Stimulated activated CD4-positive, alpha-beta T cell treated with anti-CD3 and anti-CD28 coated beads, Interleukin-4, amount 100 ng/mL, for 24 hours (primary cell): Measurements from ENCODE around the gene RFXANK.
"Not testable (repeated sequence)": the region's sequence is repeated elsewhere in the genome, so short reads cannot be mapped to it uniquely, and the experiment has no call there.

Experiments used
- DNase-seq: peaks from one replicate; pipeline ENCODE4 v3.0.0-alpha.2; 2020

The RFXANK gene

GRCh38 chr19:19192078-19192882 lies at the start of gene RFXANK, which contains the start of gene BORCS8:
TSS of gene RFXANK (plus strand) at chr19:19192258. CDS start at chr19:19193947, 1,689 bp downstream.
TSS of gene BORCS8 (minus strand) at chr19:19192152. CDS start at chr19:19192117, 35 bp downstream.
- DNase-seq: peak; percentile 99

- no peak for DNase-seq
Observed at GRCh38 chr19:19142347-19142746, 49.7 kb upstream of the RFXANK start.

GRCh38 chr19:19145281-19145680 lies 46.8 kb upstream of the RFXANK start:
- no peak for DNase-seq

- peak; percentile 87 for DNase-seq
Observed at GRCh38 chr19:19145684-19146608, 46.1 kb upstream of the RFXANK start.

- no peak for DNase-seq
Observed at GRCh38 chr19:19146865-19147264, 45.2 kb upstream of the RFXANK start.

- no peak for DNase-seq
Observed at GRCh38 chr19:19147344-19147743, 44.7 kb upstream of the RFXANK start.

GRCh38 chr19:19148504-19148903 lies 43.6 kb upstream of the RFXANK start:
- DNase-seq: not testable (repeated sequence)

- no peak for DNase-seq
Observed at GRCh38 chr19:19149435-19149834, 42.6 kb upstream of the RFXANK start.

- DNase-seq: no peak
Observed at GRCh38 chr19:19151418-19151817, 40.6 kb upstream of the RFXANK start.

GRCh38 chr19:19152668-19153384 lies 39.2 kb upstream of the RFXANK start:
- DNase-seq: no peak

- DNase-seq: no peak
Observed at GRCh38 chr19:19154768-19155494, 37.1 kb upstream of the RFXANK start.

- DNase-seq: no peak
Observed at GRCh38 chr19:19155495-19156219, 36.4 kb upstream of the RFXANK start.

GRCh38 chr19:19157808-19158207 lies 34.2 kb upstream of the RFXANK start:
- DNase-seq: no peak

- DNase-seq: no peak
Observed at GRCh38 chr19:19159534-19159933, 32.5 kb upstream of the RFXANK start.

- no peak for DNase-seq
Observed at GRCh38 chr19:19160461-19161035, 31.5 kb upstream of the RFXANK start.

- no peak for DNase-seq
Observed at GRCh38 chr19:19162495-19162894, 29.6 kb upstream of the RFXANK start.

GRCh38 chr19:19165396-19165795 lies 26.7 kb upstream of the RFXANK start:
- DNase-seq: no peak

- DNase-seq: no peak
Observed at GRCh38 chr19:19167612-19168011, 24.4 kb upstream of the RFXANK start.

- no peak for DNase-seq
Observed at GRCh38 chr19:19169236-19170052, 22.6 kb upstream of the RFXANK start.
